Cardiac fibroblast (primary cell): Measurements from ENCODE around the gene P2RX1.

Experiments
- DNase-seq, 2 donors: peaks; one replicate each; pipeline versions ENCODE4 v3.0.0 to v3.0.0-alpha.2; 2010; ENCODE audit warnings: low read depth in 2 of 2
- H3K4me3 ChIP-seq, 2 donors: replicated peaks in 1 of 2; 1 replicate in 1 of 2; 2 replicates in 1 of 2; pipeline ENCODE4 v1.5.1; 2011; ENCODE audit warnings: low read depth in 2 of 2, low read length in 2 of 2, mild to moderate bottlenecking in 2 of 2, moderate library complexity in 1 of 2
- CTCF ChIP-seq: IDR thresholded peaks from one replicate; pipeline ENCODE4 v1.5.1; 2011; ENCODE audit warnings: low read depth, mild to moderate bottlenecking, low read length, inconsistent platforms

P2RX1 gene

DNA sequence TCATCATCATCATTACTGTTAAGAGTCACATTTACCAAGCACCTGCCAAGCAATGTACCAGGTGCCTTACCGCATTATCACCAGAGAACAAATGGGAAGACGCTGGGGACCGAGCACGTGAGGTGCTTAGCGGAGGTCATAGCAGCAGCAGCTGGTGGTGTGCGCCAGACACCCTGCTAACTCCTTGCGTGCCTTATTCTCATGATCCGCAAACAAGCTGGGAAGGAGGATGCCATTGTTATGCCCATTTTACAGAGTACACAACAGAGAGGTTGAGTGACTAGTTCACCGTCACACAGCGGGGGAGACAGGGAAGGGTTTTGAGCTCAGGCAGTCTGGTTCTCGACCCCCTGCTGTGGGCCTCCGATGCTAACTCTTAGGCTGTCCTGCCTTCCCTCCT, 40.7 kb upstream of the P2RX1 start:
- H3K4me3 ChIP-seq = no peak overlapping the region
- no peak for DNase-seq
- TF ChIP-seq CTCF = no peak

GRCh38 chr17:3956327-3956957, 40.2 kb upstream of the P2RX1 start:
- TF ChIP-seq CTCF = no peak
- DNase-seq = no peak

DNA sequence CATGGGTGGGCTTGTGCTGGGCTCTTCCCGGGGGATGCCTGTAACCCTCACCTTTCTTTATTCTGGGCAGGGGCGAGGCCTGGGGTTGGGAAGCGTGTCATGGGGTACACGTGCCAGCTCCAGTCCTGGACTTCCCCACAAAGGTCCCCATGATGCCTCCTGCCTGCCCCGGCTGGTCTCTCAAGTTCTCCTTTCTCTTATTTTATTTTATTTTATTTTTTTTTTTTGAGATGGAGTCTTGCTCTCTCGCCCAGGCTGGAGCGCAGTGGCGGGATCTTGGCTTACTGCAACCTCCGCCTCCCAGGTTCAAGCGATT, 39.4 kb upstream of the P2RX1 start:
- H3K4me3 ChIP-seq = no peak overlapping the region
- TF ChIP-seq CTCF = no peak
- no peak for DNase-seq

More at GRCh38 chr17:3956327-3956957, 40.2 kb upstream of the P2RX1 start:
- no peak overlapping the region for H3K4me3 ChIP-seq

GRCh38 chr17:3954976-3955672, 38.9 kb upstream of the P2RX1 start:
- TF ChIP-seq CTCF = no peak
- no peak overlapping the region for H3K4me3 ChIP-seq
- DNase-seq = no peak

DNA sequence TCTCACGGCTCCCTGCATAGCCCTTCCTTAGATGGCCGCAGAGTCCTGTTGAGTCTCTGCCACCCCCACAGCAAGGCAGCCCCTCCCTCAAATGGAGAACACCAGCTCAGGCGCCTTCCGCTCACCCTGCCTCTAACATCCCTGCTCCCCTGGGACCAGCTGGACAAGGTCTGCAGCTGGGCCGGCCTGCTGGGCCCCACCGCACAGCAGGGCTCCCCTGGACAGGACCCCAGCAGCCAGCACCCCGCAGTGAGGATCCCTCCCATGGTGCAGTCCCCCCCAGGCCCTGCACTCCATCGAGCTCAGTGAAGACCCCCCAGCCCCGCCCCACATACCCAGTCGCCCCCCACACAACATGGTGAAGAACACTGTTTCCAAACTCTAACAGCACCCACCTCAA, 37.8 kb upstream of the P2RX1 start:
- DNase-seq = no peak
- TF ChIP-seq CTCF = no peak
- no peak overlapping the region for H3K4me3 ChIP-seq

- TF ChIP-seq CTCF = no peak
- H3K4me3 ChIP-seq = no peak overlapping the region
- no peak for DNase-seq
These were observed 37.3 kb upstream of the P2RX1 start for GRCh38 chr17:3953542-3953941.

- DNase-seq = no peak
- no peak overlapping the region for H3K4me3 ChIP-seq
- TF ChIP-seq CTCF = no peak
These were observed 35.9 kb upstream of the P2RX1 start for GRCh38 chr17:3952186-3952585.
